Esophagus muscularis mucosa (tissue), 4 donors: ENCODE results near the gene PLD1.

Source experiments
- EP300 ChIP-seq: sonication (generic); formaldehyde crosslinking; IDR thresholded peaks from one replicate; pipeline ENCODE4 v1.6.1; 2017; ENCODE audit warnings: antibody characterized with exemption
- POLR2A ChIP-seq: fragments of 450-650 bp; IDR thresholded peaks from one replicate; pipeline ENCODE4 v1.6.1; 2017; ENCODE audit warnings: antibody characterized with exemption, moderate library complexity, mild to moderate bottlenecking, low read depth
- TF ChIP-seq, protein P1 (sequence below), 3 experiments: fragments of 200-600 bp in 2 of 3; fragments of 450-650 bp in 1 of 3; sonication (generic) in 2 of 3; IDR thresholded peaks; one replicate each; pipeline ENCODE4 v1.5.1; 2017 to 2019; ENCODE audit warnings: antibody characterized with exemption in 3 of 3, mild to moderate bottlenecking in 2 of 3, moderate library complexity in 1 of 3

DNA sequence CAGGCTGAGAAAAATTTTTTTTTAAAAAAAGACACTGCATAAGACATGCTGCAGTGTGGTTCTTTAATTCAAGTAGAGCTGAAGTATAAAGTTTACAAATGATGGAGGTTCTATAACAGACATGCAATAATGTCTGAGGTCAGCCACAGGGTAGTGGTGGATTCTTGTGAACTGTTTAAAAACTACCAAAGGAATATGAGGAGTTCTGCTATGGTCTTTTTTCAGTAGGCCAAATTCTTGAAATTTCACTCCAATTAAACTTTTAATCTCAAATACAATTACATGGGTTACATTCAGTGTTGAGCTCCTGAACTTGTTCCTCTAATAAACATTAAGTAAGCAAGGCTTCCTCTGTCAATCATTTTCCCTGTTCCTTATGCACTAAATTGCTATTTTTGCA, 122.7 kb downstream of the PLD1 start:
- TF ChIP-seq, protein P1, sequence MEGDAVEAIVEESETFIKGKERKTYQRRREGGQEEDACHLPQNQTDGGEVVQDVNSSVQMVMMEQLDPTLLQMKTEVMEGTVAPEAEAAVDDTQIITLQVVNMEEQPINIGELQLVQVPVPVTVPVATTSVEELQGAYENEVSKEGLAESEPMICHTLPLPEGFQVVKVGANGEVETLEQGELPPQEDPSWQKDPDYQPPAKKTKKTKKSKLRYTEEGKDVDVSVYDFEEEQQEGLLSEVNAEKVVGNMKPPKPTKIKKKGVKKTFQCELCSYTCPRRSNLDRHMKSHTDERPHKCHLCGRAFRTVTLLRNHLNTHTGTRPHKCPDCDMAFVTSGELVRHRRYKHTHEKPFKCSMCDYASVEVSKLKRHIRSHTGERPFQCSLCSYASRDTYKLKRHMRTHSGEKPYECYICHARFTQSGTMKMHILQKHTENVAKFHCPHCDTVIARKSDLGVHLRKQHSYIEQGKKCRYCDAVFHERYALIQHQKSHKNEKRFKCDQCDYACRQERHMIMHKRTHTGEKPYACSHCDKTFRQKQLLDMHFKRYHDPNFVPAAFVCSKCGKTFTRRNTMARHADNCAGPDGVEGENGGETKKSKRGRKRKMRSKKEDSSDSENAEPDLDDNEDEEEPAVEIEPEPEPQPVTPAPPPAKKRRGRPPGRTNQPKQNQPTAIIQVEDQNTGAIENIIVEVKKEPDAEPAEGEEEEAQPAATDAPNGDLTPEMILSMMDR (IDR thresholded peaks at IDR 0.05) = no peak
- no peak for TF ChIP-seq POLR2A
- TF ChIP-seq EP300 = no peak
